SHP77 treated with DMSO at 0.1 percent for 48 hours (cell line): ENCODE measurements around the gene EEIG2.

ENCODE experiments used
- DNase-seq: peaks from one replicate; lab custom pipeline; 2025; lab: John Stamatoyannopoulos, UW

The EEIG2 gene

GRCh38 chr1:108583757-108584427 lies 24.0 kb downstream of the EEIG2 start:
- DNase-seq: no peak

- DNase-seq: no peak
These were observed 24.5 kb downstream of the EEIG2 start for GRCh38 chr1:108584428-108584856.

GRCh38 chr1:108585313-108585712 lies 25.4 kb downstream of the EEIG2 start:
- DNase-seq: no peak

- DNase-seq: no peak
These were observed 30.5 kb downstream of the EEIG2 start for GRCh38 chr1:108590441-108590840.

- DNase-seq: no peak
These were observed 31.1 kb downstream of the EEIG2 start for GRCh38 chr1:108590957-108591356.

- DNase-seq: no peak
These were observed 31.6 kb downstream of the EEIG2 start for GRCh38 chr1:108591466-108591865.

GRCh38 chr1:108592030-108592759 lies 32.3 kb downstream of the EEIG2 start:
- DNase-seq: no peak

- DNase-seq: no peak
These were observed 33.5 kb downstream of the EEIG2 start for GRCh38 chr1:108593448-108593847.

GRCh38 chr1:108595507-108595906 lies 35.6 kb downstream of the EEIG2 start:
- no peak for DNase-seq

GRCh38 chr1:108597041-108597440 lies 37.1 kb downstream of the EEIG2 start:
- DNase-seq: no peak

GRCh38 chr1:108598340-108598739 lies 38.4 kb downstream of the EEIG2 start:
- no peak for DNase-seq

GRCh38 chr1:108600504-108600903 lies 40.6 kb downstream of the EEIG2 start:
- no peak for DNase-seq

GRCh38 chr1:108601708-108602410 lies 42.0 kb downstream of the EEIG2 start:
- no peak for DNase-seq

- DNase-seq: no peak
These were observed 45.7 kb downstream of the EEIG2 start for GRCh38 chr1:108605633-108606032.

GRCh38 chr1:108606478-108606877 lies 46.6 kb downstream of the EEIG2 start:
- no peak for DNase-seq

- DNase-seq: peak; percentile 59
These were observed 49.7 kb downstream of the EEIG2 start for GRCh38 chr1:108609483-108610049.
